NCI-H2227 (cell line): ENCODE measurements around the gene DDX51.

Experiments
- DNase-seq: peaks from one replicate; lab custom pipeline; 2025; ENCODE audit not compliant: unreplicated experiment; lab: John Stamatoyannopoulos, UW

The DDX51 gene

GRCh38 chr12:132089407-132089910 is 54.7 kb downstream of the DDX51 start:
- DNase-seq: no peak
